ENCODE measurements around the gene TEX11. TPM values are rescaled to one million over a fixed set of nuclear protein-coding genes. Genes with fewer than 3 reads are reported as not detected.

The TEX11 gene
- total and polyA plus RNA-seq, 9 of the 15 experiments (the other 6 are each of a cell fraction or from before 2014, with no cell fraction given), result 0.27 to 1.1 (median 0.45) TPM

- Histone ChIP-seq H3K27me3 (ENCODE audit: control insufficient read depth in 2 of 2, insufficient read depth in 2 of 2, low read length in 2 of 2) (no peaks in the 10 kb centered on the region), H3K9ac (ENCODE audit: insufficient read depth in 1 of 2, low read depth in 2 of 2, low read length in 2 of 2) (no peak overlapping the region), H3K9me3 (replicated peaks; ENCODE audit: control insufficient read depth, insufficient read depth, low read depth, low read length) (no peaks in the 10 kb centered on the region), H3K9me1 (ENCODE audit: control insufficient read depth, insufficient read depth, low read length) (no peaks in the 10 kb centered on the region), H3K36me3 (ENCODE audit: control insufficient read depth, insufficient read depth, low read length) (no peaks in the 10 kb centered on the region), H3K79me2 (ENCODE audit: control insufficient read depth, insufficient read depth, low read length) (no peaks in the 10 kb centered on the region), H3K4me2 (ENCODE audit: insufficient read depth, low read length) (no peak overlapping the region), H3K4me3 (no peak overlapping the region), H4K20me1 (replicated peaks; ENCODE audit: control insufficient read depth, insufficient read depth, low read length) (no peaks in the 10 kb centered on the region), H3K27ac (ENCODE audit: extremely low read depth, low read depth, low read length) (no peak overlapping the region), H3K4me1 (replicated peaks in 1 of 2; ENCODE audit: control insufficient read depth in 2 of 2, insufficient read depth in 2 of 2, low read length in 2 of 2) (no peaks in the 10 kb centered on the region; a peak in 1 of 5 replicates), H2AFZ (ENCODE audit: low read depth, low read length) (no peak overlapping the region)
- no TSS peak for BruUV-seq (replicated peaks)
- CTCF ChIA-PET (ENCODE audit: low intra/inter-chr PET ratio), result no interaction called here
- POLR2A ChIA-PET, result interaction anchor here (0.6 kb wide), 1 partner anchor 531 kb away, joined by 3 read pairs; no protein-coding TSS in a partner anchor
- in situ Hi-C loops (cut with MboI), result no loop called here
- intact Hi-C loops (cut with micrococcal nuclease), result no loop called here
- no peak for DNase-seq (ENCODE audit: extremely low read depth in 1 of 4, low spot score in 3 of 4)
- 2% methylated on average over 7 of the region's 7 CpGs for WGBS (ENCODE audit: insufficient coverage, low coverage, missing lambda C conversion rate)
- FAIRE-seq, result no peak
- ATAC-seq, result no peak
- TF ChIP-seq ZNF75A (CRISPR knock-in tag; IDR thresholded peaks at IDR 0.05), result no peak
- TF ChIP-seq, protein P1, sequence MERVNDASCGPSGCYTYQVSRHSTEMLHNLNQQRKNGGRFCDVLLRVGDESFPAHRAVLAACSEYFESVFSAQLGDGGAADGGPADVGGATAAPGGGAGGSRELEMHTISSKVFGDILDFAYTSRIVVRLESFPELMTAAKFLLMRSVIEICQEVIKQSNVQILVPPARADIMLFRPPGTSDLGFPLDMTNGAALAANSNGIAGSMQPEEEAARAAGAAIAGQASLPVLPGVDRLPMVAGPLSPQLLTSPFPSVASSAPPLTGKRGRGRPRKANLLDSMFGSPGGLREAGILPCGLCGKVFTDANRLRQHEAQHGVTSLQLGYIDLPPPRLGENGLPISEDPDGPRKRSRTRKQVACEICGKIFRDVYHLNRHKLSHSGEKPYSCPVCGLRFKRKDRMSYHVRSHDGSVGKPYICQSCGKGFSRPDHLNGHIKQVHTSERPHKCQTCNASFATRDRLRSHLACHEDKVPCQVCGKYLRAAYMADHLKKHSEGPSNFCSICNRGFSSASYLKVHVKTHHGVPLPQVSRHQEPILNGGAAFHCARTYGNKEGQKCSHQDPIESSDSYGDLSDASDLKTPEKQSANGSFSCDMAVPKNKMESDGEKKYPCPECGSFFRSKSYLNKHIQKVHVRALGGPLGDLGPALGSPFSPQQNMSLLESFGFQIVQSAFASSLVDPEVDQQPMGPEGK (CRISPR knock-in tag; IDR thresholded peaks at IDR 0.05; ENCODE audit: borderline replicate concordance), result no peak
- TF ChIP-seq, protein P2, sequence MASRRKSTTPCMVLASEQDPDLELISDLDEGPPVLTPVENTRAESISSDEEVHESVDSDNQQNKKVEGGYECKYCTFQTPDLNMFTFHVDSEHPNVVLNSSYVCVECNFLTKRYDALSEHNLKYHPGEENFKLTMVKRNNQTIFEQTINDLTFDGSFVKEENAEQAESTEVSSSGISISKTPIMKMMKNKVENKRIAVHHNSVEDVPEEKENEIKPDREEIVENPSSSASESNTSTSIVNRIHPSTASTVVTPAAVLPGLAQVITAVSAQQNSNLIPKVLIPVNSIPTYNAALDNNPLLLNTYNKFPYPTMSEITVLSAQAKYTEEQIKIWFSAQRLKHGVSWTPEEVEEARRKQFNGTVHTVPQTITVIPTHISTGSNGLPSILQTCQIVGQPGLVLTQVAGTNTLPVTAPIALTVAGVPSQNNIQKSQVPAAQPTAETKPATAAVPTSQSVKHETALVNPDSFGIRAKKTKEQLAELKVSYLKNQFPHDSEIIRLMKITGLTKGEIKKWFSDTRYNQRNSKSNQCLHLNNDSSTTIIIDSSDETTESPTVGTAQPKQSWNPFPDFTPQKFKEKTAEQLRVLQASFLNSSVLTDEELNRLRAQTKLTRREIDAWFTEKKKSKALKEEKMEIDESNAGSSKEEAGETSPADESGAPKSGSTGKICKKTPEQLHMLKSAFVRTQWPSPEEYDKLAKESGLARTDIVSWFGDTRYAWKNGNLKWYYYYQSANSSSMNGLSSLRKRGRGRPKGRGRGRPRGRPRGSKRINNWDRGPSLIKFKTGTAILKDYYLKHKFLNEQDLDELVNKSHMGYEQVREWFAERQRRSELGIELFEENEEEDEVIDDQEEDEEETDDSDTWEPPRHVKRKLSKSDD (conservative IDR thresholded peaks at IDR 0.05; ENCODE audit: low read length), result no peak
- TF ChIP-seq, protein P3, sequence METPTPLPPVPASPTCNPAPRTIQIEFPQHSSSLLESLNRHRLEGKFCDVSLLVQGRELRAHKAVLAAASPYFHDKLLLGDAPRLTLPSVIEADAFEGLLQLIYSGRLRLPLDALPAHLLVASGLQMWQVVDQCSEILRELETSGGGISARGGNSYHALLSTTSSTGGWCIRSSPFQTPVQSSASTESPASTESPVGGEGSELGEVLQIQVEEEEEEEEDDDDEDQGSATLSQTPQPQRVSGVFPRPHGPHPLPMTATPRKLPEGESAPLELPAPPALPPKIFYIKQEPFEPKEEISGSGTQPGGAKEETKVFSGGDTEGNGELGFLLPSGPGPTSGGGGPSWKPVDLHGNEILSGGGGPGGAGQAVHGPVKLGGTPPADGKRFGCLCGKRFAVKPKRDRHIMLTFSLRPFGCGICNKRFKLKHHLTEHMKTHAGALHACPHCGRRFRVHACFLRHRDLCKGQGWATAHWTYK (CRISPR knock-in tag; IDR thresholded peaks at IDR 0.05), result no peak
- TF ChIP-seq, protein P4, sequence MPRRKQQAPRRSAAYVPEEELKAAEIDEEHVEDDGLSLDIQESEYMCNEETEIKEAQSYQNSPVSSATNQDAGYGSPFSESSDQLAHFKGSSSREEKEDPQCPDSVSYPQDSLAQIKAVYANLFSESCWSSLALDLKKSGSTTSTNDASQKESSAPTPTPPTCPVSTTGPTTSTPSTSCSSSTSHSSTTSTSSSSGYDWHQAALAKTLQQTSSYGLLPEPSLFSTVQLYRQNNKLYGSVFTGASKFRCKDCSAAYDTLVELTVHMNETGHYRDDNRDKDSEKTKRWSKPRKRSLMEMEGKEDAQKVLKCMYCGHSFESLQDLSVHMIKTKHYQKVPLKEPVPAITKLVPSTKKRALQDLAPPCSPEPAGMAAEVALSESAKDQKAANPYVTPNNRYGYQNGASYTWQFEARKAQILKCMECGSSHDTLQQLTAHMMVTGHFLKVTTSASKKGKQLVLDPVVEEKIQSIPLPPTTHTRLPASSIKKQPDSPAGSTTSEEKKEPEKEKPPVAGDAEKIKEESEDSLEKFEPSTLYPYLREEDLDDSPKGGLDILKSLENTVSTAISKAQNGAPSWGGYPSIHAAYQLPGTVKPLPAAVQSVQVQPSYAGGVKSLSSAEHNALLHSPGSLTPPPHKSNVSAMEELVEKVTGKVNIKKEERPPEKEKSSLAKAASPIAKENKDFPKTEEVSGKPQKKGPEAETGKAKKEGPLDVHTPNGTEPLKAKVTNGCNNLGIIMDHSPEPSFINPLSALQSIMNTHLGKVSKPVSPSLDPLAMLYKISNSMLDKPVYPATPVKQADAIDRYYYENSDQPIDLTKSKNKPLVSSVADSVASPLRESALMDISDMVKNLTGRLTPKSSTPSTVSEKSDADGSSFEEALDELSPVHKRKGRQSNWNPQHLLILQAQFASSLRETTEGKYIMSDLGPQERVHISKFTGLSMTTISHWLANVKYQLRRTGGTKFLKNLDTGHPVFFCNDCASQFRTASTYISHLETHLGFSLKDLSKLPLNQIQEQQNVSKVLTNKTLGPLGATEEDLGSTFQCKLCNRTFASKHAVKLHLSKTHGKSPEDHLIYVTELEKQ (CRISPR knock-in tag; IDR thresholded peaks at IDR 0.05), result no peak
- TF ChIP-seq MAFK (IDR thresholded peaks at IDR 0.05; ENCODE audit: low read length), result peak; percentile 95
- TF ChIP-seq JUND (IDR thresholded peaks at IDR 0.05; ENCODE audit: borderline replicate concordance, low read depth, low read length), result no peak
- TF ChIP-seq JUND (tag; IDR thresholded peaks at IDR 0.05; ENCODE audit: borderline replicate concordance, low read depth, low read length), result no peak
- TF ChIP-seq ZNF778 (CRISPR knock-in tag; IDR thresholded peaks at IDR 0.05), result no peak
- peak; percentile 96 for TF ChIP-seq ZNF316 (IDR thresholded peaks at IDR 0.05)
- TF ChIP-seq MAFF (IDR thresholded peaks at IDR 0.05; ENCODE audit: low read length), result peak; percentile 94
- no peak for TF ChIP-seq NRF1 (conservative IDR thresholded peaks at IDR 0.05 in 1 of 2, IDR thresholded peaks at IDR 0.05 in 1 of 2)
- TF ChIP-seq NFIC (IDR thresholded peaks at IDR 0.05), result no peak
- no peak for TF ChIP-seq ELF1 (tag; IDR thresholded peaks at IDR 0.05)
Measured at GRCh38 chrX:70834589-70834988, 73.9 kb downstream of the TEX11 start.

Data from K562 (cell line).